Measurements from ENCODE around the gene PPP4R4.
"Not testable (repeated sequence)": the region's sequence is repeated elsewhere in the genome, so short reads cannot be mapped to it uniquely, and the experiment has no call there.

Gene PPP4R4

DNA sequence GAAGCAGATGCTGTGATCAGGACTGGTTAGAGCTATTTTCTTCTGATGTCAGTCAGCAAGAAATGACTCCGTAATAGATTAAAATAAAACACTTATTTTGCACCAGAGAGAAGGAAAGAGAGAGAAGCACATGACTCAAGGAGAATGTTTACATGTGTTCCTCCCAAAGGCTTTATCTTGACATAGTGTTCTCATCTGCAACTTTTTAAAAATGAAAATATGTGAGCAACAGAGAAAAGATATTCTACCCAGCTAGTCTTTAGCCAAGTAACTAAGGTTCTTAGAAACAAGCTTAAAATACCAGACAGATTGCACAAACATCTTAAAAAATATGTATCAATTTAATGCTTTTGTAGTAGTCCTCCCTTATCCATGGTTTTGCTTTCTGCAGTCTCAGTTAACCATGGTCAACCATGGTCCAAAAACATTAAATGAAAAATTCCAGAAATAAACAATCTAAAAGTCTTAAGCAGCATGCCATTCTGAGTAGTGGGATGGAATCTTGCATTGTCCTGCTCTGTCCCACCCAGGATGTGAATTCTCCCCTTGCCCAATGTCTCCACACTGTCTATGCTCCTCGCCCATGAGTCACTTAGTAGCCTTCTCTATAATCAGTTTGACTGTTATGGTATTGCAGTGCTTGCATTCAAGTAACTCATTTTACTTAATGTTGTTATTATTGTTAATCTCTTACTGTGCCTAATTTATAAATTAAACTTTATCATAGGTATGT, 109.0 kb downstream of the PPP4R4 start:
- no peak for FAIRE-seq

DNA sequence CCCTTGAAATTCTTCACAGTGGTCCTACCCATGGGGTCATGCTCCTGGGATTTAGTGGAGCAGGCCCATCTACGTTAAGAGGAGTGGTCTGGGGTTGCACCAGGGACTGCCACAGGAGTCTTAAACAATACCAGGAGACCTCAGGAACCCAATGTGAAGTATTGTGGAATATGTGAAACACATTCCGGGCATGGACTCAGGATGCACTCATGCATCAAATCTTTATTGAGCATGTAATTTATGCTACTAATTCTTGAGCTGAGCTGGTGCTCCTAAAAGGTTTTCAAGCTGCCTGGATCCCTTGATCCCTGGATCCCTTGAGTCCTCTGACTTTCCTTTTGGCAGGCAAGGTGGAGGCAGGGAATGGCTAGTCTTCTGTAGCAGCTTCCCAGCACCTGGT, 110.1 kb downstream of the PPP4R4 start:
- no peak for FAIRE-seq

GRCh38 chr14:94285158-94285557, 111.0 kb downstream of the PPP4R4 start:
- no peak for FAIRE-seq

DNA sequence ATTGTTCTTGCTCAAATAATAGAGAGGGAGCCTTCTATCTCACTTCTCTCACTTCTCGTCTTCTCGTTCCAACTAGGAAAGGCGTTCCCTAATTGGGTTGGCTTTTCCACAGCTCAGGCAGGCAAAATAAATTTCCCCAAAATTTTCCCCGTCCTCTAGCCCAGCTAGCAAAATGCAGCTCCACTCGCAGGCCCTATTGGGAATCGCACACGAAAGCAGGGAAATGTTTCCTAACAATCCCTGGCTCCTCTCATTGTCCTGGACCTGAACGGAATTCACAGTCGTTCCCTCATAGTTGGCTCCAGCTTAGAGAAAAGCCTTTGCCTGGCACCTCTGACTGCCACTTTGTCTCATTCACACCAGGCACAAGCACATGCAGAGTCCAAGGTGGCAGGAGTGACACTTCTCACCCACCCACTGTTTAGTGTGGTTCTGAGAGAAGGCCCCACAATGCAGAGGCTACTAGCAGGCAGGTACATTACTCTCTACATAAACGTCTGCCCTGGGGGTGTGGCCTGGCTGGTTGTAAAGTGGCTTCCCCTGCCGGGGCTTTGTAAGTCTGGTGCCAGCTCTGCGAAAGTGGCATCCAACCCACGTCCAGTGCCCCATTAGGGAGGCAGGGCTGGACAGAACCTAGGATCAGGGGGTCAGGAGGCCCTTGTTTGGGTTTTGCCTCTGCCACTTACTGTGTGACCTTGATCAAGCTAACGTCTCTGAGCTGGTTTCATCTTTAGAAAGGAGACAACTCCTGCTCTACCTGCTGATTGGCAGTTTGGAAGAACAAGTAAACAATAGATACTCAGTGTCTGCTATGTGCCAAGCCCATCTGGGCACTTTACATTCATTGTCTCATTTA, 114.7 kb downstream of the PPP4R4 start:
- no peak for FAIRE-seq

GRCh38 chr14:94290197-94290596, 116.1 kb downstream of the PPP4R4 start:
- no peak for FAIRE-seq

- FAIRE-seq: no peak
These were observed 117.2 kb downstream of the PPP4R4 start for GRCh38 chr14:94291159-94291905.

DNA sequence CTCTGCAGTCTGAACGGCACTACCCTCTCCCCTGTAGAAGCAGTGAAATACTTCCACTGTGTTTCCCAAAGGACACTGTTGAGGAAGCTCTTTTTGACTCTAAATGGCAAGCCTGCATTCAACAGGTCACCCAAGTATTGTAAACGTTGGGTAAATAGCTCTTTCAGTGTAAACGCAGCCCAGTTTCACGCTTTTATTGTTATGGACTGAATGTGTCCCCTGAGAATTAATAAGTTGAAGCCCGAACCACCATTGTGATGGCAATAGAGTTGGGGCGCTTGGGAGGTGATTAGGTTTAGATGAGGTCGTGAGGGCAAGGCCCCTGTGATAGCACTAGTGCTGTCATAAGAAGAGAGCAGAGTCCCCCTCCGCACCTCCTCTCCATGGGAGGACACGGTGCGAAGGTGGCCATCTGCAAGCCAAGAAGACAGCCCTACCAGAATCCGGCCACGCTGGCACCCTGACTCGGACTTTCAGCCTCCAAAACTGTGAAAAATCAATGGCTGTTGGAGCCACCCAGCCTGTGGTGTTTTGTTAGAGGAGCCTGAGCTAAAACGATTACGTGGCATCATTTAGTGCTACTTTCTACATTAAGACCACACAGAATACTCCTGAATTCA, 117.9 kb downstream of the PPP4R4 start:
- no peak for FAIRE-seq

DNA sequence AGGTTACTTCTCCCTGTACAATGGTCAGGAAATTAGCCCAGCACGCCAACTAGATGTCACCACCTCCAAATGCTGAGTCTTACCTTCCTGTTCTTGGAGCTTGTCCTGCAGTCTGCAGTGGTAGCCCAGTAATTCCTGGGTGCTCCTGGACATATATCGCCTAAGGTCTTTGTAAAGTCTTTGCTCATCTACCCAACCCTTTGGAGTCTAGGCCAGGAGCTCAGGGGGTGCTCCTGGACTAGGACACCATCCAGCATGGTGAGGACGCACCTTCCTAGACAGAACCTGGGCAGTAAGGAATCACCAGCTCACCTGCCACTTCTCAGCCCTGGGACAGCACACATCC, 118.4 kb downstream of the PPP4R4 start:
- FAIRE-seq: no peak

GRCh38 chr14:94292872-94293577, 118.9 kb downstream of the PPP4R4 start, which contains the start of gene SERPINA10:
SERPINA10 (minus strand) TSS chr14:94293268; CDS start chr14:94290593, 2,675 bp downstream.
- FAIRE-seq: no peak

- no peak for FAIRE-seq
These were observed 119.4 kb downstream of the PPP4R4 start for GRCh38 chr14:94293578-94293924.

DNA sequence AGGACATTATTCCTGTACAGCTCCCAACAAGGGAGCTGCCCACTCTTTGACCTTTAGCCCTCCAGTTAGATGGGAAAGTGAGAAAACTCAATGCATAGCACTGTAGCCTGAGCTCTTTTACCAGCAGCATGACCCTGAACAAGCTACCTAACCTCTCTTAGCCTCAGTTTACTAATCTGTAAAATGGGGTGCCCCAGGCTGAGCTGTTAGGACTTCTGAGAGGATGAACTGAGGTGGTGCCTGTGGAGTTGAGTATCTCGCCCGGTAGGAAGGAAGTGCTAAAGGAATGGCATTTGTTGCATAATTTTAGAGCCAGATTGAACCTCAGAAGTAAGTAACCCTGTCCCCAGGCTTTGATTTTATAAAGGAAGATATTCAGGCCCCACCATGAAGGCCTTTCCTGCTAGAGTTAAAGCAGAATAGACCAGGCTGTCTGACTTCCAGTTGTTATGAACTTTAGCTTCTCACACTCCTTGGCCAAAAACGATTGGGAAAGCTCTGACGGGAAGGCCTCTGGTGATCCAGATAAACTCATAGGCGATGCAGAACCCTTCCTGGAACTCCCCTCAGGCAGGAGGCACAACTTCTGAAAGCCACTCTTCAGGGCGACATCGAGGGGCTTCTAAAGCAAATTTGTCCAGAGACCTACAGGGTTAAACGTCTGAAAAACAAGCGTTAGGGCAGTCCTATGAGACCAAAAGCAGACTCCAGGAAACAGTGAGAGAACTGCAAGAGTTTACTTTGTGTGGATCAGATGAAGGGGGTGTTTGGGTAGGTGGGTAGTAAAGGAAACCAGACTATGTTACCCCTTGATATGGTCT, 121.4 kb downstream of the PPP4R4 start:
- no peak for FAIRE-seq

- FAIRE-seq: not testable (repeated sequence)
These were observed 122.0 kb downstream of the PPP4R4 start for GRCh38 chr14:94296181-94296545.

GRCh38 chr14:94298130-94298529, 124.0 kb downstream of the PPP4R4 start:
- no peak for FAIRE-seq

DNA sequence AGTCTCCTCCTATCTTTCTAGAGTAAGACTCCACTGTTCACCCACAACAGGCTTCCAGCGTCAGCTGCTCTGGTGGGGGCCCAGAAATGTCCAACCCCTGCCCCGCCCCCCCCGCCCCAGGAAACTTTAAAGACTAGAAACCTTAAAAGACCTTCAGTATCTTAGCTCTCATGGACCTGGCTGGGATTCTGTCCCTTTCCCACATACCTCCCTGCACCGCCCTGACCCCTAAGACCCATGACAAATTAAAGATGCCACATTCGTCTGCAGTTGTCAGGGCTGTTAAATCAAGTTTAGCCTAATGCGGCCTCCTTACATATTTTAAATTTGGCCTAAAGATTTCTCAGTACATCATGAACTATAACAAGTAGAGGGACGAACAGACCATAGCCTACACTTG, 129.0 kb downstream of the PPP4R4 start:
- FAIRE-seq: no peak

DNA sequence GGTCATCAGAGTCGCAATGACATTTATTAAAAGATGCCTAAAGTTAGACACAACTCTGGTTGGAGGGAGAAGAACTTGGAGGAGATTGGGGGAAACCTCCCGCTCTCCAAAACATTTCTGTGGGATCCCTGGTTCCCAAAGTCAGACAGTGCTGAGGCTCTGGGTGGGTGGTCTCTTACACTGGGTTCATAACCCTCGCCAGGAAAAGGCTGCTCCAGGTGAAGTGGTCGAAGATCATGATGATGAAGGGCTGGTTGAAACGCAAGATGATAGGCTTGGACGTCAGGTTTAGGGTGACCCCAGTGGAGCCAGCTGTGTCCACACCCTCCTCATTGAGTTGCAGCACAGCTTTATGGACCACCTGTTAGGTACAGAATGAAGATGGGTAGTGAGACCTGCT, 130.1 kb downstream of the PPP4R4 start:
- FAIRE-seq: no peak

GRCh38 chr14:94305620-94306019, 131.5 kb downstream of the PPP4R4 start:
- no peak for FAIRE-seq

- no peak for FAIRE-seq
These were observed 132.2 kb downstream of the PPP4R4 start for GRCh38 chr14:94306047-94306978.

DNA sequence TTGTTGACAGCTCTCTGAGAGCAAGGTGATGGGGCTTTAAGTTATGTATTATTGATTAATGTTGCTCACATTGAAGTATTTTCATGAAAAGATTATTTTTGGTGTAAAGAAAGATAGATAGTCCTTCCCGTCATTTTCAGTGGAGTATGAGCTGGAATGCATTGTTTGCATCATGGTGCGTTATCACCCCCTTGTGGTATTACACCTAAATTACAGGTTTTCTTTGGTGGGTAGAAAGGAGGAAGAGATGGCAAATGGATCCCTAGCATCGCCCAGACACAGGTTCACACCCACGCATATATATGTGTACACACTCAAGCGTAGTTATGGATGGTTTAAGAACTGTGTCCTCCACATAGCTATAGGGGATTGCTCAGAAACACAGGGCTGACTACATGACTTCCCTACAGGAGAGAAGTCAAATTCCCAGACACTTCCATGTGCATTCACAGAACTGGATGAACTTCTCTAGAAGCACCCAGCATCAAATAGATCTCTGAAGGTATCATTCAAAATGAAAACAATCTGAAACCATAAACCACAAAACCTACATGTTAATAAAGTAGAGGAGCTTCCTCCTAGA, 133.4 kb downstream of the PPP4R4 start:
- no peak for FAIRE-seq

GRCh38 chr14:94309721-94310120, 135.6 kb downstream of the PPP4R4 start:
- FAIRE-seq: no peak

DNA sequence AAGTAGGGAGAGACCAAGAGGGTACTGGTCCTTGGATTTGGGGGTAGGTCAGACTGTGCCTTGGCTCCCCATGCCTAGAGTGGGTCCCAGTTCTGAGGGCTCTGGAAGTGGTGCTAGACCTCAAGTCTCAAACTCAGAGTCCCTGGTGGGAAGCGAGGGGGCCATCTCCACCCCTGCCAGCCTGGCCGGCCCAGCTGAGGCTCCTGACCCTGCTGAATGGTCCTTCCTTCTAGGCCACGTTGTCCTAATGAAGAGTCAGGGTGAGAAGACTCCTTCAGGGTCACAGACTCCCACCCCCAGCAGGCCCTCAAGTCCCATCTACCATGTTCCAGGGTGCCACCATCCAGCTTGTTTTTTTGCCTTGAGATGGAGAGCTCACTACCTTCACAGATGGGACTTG, 136.1 kb downstream of the PPP4R4 start:
- no peak for FAIRE-seq
